ENCODE results near the gene NFIX.

Gene NFIX

DNA sequence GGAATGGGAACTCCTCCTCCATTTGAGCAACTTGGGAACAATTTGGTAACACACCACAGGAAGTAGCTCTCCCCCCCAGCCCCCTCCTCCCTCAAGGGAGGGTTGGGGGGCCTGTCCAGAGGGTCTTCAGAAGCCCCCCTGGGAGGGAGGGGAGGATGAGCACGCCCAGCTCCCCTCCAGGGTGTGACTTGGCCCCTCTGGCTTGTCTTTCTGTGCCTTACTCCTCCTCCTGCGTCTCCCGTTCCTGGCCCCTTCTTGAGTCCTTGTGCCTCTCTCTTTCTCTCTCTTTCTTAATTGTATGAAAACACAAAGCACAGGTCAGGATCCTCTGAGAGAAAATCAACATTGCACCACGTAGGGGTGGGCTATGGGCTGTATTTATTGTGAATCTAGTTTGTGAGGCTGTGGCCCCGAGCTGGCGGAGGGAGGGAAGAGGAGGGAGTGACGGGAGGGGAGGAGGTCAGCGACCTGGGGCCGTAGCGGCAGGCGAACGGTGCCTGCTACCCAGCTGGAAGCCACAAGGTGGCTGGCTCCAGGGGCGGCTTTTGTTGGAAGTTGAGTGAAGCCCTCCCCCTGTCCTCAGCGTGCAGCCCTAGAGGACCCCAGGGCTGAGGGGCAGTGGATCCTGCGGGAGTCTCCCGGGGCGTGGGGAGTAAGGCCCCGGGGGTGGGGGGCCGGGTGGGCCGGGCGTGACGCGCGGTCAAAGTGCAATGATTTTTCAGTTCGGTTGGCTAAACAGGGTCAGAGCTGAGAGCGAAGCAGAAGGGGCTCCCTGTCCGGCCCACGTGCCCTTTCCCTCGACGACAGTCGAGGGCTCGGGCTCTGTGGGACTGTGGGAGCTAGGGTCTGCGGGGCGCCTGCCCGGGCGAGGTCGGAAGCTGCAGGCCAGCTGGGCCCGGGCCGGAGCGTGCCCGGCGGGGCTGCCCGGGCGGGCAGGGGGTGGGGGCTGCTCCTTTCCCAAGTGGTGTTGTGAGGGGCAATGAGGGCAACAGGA lies 101.0 kb downstream of the NFIX start:
- Histone ChIP-seq H3K36me3 (ENCODE audit: insufficient read depth, low read length) (no peaks in the 10 kb centered on the region), H3K9me3 (ENCODE audit: control insufficient read depth, insufficient read depth, low read length) (no peaks in the 10 kb centered on the region), H3K4me1 (ENCODE audit: insufficient read depth, low read length) (peaks cover 15% of the 10 kb centered on the region), H3K9ac (ENCODE audit: low read depth, low read length) (peak overlapping the region; percentile 66)

DNA sequence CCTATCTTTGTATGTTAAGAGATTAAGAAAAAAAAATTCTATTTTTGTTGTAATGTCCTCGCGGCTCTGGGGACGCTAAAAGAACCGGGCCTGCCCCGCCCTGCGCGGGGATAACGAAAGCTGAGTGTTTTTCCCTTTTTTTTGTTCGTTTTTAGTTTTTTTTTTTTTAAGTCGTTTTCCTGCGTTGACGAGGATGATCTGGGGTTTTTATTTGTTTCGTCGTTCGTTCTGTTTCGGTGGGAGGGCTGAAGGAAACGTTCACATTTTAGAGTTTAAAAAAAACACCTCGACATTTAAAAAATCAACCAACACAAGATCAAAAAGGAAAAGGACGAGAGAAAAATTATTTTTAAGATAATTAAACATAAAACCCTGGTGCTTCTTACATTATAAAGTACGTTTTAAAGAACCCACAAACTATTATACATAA lies 101.8 kb downstream of the NFIX start:
- Histone ChIP-seq H3K9ac (ENCODE audit: low read depth, low read length) (peak overlapping the region; percentile 66; the same call in 1 of the 2 replicates), H3K36me3 (ENCODE audit: insufficient read depth, low read length) (no peaks in the 10 kb centered on the region), H3K4me1 (ENCODE audit: insufficient read depth, low read length) (peaks cover 7% of the 10 kb centered on the region), H3K9me3 (ENCODE audit: control insufficient read depth, insufficient read depth, low read length) (no peaks in the 10 kb centered on the region)

DNA sequence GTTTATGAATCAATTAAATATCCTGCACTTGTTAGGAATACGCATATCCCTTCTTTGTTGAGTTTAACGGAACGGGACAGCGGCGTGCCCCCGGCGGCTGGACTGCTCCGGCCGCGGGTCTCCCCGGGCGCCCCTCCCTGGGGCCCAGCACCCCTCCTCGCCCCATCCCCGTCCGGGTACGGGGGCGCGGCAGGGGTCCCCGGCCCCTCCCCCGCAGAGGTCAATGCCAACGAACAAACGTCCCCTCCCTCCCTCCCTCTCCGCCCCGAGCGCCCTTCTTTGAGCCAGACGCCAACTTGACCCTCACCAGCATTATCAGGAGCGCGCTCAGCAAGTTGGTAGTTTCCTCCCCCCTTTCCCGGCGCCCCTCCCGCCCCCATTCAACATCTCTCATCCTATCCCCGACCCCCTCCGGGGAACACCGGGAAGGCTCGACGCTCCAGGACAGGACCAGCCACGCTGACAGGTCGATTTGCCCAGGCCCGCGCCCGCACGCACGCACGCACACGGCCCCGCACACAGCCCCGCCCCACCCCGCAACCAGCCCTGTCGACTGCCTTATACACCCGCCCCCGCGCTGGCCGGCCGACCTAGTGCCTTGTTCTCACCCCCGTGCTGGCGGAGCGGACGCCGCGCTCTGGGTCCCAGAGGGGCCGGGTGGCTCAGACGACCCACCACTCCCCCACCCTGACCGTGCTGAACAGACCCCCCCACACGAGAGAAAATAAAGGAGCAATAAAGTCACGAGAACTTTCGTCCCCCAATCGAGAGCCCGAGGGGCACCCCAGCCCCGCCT lies 102.4 kb downstream of the NFIX start:
- no peaks in the 10 kb centered on the region for H3K36me3 ChIP-seq (ENCODE audit: insufficient read depth, low read length)
- no peaks in the 10 kb centered on the region for H3K9me3 ChIP-seq (ENCODE audit: control insufficient read depth, insufficient read depth, low read length)
- peaks cover 4% of the 10 kb centered on the region; the same call in 1 of the 2 replicates for H3K4me1 ChIP-seq (ENCODE audit: insufficient read depth, low read length)
- H3K9ac ChIP-seq (ENCODE audit: low read depth, low read length): no peak overlapping the region; the same call in 1 of the 2 replicates

DNA sequence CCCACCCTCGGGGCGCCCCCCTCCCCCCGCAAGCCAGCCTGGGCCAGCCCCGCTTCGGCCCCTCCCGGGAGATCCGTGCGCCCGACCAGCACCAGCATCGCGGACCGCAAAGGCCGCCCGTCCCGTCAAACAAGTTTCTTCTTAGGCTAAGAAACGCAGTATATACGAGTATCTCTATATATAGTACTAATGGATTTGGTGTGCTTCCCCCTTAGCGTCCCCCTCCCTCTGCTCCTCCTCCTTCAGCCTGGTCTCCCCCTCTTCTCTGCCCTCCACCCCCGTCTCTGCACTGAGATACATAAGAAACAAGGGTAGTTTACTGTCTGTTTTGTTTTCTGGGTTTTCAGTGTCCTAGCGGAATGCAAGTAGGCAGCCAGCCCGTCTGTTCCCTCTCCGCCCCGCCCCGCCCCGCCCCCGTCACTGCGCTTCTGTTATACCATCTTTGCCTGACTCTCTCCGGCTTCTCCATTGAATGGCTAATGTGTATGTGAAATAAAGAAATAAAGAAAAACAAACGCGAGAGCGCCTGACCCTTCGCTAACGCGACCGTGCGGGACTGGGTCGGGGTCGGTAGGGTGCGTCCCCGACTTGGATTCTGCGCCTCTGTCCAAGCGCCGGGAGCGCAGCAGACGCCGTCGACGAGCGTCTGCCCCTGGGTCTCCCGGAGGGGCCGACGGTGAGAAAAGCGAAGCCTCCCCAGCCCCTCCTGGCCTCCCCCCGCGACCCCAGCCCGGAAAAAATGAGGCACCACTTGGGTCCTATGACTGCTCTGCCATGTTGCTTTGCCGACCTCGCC lies 103.2 kb downstream of the NFIX start:
- H3K4me1 ChIP-seq (ENCODE audit: insufficient read depth, low read length): peaks cover 9% of the 10 kb centered on the region; the same call in 1 of the 2 replicates
- H3K36me3 ChIP-seq (ENCODE audit: insufficient read depth, low read length): no peaks in the 10 kb centered on the region
- H3K9ac ChIP-seq (ENCODE audit: low read depth, low read length): peak overlapping the region; percentile 54
- H3K9me3 ChIP-seq (ENCODE audit: control insufficient read depth, insufficient read depth, low read length): no peaks in the 10 kb centered on the region

DNA sequence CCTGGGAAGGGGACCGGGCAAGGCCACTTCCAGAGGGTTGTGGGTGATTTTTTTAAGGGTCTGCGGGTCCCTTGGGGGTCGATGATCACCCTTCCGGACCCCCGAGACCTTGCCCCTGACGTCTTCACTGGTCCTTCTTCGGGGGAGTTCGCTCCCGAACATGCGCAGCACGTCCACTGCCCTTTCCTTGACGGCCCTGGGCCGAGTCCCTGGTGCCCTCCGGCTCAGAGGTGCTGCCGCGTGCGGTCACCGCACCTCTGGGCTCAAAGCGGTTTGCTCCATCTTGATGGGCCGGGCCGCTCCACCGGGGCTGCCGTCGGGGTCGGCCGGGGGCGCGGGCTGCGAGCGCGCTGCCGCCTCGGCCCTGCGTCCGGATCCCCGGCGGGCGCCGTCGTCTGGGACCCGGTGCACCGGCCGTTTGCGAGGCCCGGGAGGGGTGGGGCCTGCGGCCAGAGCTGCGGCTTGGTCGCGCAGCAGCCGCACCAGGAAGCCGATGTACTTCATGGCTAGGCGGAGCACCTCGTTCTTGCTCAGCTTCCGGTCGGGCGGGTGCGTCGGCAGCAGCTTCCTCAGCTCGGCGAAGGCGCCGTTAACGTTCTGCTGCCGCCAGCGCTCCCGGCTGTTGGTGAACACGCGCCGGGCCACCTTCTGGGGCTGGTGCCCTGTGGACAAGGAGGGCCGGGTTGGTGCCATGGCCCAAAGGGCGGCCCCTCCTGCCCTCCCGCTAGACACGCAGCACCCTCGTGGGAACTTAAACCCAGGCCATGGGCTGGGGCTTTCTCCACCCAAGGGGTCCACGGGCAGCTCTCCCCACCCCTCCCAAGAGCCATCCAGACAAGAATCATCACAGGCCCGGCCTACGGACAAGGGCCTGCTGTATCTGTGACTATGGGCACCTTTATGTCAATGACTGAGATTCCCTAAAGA lies 104.1 kb downstream of the NFIX start:
- no peaks in the 10 kb centered on the region for H3K36me3 ChIP-seq (ENCODE audit: insufficient read depth, low read length)
- no peaks in the 10 kb centered on the region for H3K9me3 ChIP-seq (ENCODE audit: control insufficient read depth, insufficient read depth, low read length)
- peaks cover 9% of the 10 kb centered on the region; the same call in 1 of the 2 replicates for H3K4me1 ChIP-seq (ENCODE audit: insufficient read depth, low read length)
- H3K9ac ChIP-seq (ENCODE audit: low read depth, low read length): peak overlapping the region; percentile 54

DNA sequence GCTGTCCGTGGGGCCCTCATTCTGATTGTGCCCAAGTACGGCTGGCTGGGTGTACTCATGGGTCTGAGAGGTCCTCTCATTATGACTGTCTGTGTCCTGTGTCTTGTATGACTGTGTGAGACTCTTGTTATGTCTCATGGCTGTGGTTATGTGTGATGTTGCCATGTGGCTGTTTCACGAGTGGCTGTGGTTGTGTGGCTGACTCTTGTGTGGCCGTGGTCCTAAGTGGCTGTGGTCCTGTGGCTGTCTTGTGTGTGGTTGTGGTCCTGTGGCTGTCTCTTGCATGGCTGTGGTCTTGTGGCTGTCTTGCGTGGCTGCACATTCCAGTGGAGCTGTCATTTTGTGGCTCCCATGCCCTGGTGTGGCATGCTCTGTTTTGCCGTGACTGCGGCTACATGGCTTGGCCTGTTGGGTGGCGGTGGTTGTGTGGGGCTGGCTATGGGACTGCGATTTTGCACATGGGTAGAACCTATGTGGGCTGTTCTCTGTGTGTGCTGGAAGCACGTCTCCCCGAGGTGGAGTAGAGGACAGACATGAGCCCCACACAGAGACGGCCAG lies 104.8 kb downstream of the NFIX start:
- H3K36me3 ChIP-seq (ENCODE audit: insufficient read depth, low read length): no peaks in the 10 kb centered on the region
- H3K9ac ChIP-seq (ENCODE audit: low read depth, low read length): no peak overlapping the region
- peaks cover 9% of the 10 kb centered on the region; the same call in 1 of the 2 replicates for H3K4me1 ChIP-seq (ENCODE audit: insufficient read depth, low read length)
- H3K9me3 ChIP-seq (ENCODE audit: control insufficient read depth, insufficient read depth, low read length): no peaks in the 10 kb centered on the region

DNA sequence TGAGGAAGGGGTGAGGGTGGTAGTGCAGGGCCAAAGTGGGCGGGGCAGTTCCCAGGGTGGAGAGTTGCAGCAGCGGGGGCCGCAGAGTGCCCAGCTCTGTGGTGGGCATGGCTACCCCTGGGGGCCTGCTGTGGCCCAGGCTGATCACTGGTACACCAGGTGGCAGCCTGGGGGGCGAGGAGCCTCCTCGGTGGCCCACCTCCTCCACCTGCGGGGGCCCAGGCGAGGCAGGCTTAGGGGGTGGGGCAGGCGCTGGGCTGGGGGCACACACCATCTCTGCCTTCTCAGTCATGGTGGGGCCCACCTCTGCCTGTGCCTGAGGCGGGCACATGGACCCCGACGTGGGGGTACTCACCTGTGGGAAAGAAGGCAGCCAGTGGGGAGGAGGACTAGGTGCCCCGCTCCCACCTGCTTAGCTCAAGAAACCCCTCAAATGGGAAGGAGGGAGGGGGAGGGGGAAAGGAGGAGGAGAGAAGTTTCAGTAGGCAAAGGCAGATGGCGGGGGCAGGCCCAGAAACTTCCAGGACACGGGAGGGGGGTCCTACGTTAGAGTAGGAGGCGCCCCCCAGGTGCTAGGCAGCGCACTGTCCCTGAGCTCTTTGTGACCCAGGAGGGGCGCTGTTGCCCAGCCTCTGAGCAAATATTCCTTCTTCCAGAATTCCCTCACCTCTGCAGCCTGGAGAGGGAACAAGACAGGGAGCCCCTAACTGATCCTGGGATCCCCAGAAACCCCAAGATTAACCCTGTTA lies 105.7 kb downstream of the NFIX start:
- no peaks in the 10 kb centered on the region for H3K9me3 ChIP-seq (ENCODE audit: control insufficient read depth, insufficient read depth, low read length)
- H3K9ac ChIP-seq (ENCODE audit: low read depth, low read length): no peak overlapping the region
- H3K4me1 ChIP-seq (ENCODE audit: insufficient read depth, low read length): peaks cover 9% of the 10 kb centered on the region; the same call in 1 of the 2 replicates
- no peaks in the 10 kb centered on the region for H3K36me3 ChIP-seq (ENCODE audit: insufficient read depth, low read length)

DNA sequence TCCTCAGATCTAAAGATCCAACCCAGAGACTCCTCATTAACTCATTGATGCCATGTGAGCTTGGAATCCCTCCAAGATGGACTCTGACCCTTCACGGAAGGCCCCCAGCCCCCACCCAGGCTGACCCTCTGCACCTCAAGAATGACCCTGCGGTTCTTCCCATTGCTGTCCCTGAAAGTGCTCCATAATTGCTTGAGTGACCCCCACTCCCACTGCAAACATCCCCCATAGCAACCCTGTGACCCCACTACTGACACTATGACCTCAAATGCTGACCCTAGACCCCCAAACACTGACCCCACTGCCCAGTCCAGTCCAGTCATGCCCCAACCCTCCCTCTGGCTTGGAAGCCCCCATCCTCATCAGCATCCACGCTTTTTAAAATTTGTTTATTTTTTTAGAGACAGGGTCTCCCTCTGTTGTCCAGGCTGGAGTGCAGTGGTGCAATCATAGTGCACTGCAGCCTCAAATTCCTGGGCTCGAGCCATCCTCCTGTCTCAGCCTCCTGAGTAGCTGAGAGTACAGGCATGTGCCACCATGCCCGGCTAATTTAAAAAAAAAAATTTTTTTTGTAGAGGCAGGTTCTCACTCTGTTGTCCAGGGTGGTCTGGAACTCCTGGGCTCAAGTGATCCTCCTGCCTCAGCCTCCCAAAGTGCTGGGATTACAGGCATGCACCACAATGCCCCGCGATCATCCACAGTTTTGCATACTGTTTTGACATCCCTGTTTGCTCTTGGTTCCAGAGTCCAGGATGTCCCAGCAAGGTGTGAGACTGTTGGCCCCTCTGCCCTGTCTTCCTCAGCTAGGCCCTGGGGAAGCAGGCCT lies 106.5 kb downstream of the NFIX start:
- Histone ChIP-seq H3K36me3 (ENCODE audit: insufficient read depth, low read length) (no peaks in the 10 kb centered on the region), H3K9ac (ENCODE audit: low read depth, low read length) (peak overlapping the region; percentile 16; the same call in 1 of the 2 replicates), H3K9me3 (ENCODE audit: control insufficient read depth, insufficient read depth, low read length) (no peaks in the 10 kb centered on the region), H3K4me1 (ENCODE audit: insufficient read depth, low read length) (peaks cover 9% of the 10 kb centered on the region; the same call in 1 of the 2 replicates)

DNA sequence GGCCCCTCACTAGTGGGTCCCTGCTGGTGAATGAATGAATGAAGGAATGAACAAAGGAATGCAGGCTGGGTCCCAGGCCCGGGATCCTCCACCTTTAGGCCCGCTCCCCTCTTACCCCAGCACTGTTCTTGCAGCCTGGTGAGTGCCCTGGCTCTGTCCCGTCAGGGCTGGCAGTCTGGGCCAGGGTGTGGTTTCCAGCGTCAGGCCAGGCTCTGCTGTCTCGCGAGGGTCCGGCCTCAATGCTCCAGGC lies 107.1 kb downstream of the NFIX start:
- H3K36me3 ChIP-seq (ENCODE audit: insufficient read depth, low read length): peaks cover 2% of the 10 kb centered on the region
- no peaks in the 10 kb centered on the region for H3K9me3 ChIP-seq (ENCODE audit: control insufficient read depth, insufficient read depth, low read length)
- H3K9ac ChIP-seq (ENCODE audit: low read depth, low read length): peak overlapping the region; percentile 16; the same call in 1 of the 2 replicates
- H3K4me1 ChIP-seq (ENCODE audit: insufficient read depth, low read length): peaks cover 5% of the 10 kb centered on the region; the same call in 1 of the 2 replicates

DNA sequence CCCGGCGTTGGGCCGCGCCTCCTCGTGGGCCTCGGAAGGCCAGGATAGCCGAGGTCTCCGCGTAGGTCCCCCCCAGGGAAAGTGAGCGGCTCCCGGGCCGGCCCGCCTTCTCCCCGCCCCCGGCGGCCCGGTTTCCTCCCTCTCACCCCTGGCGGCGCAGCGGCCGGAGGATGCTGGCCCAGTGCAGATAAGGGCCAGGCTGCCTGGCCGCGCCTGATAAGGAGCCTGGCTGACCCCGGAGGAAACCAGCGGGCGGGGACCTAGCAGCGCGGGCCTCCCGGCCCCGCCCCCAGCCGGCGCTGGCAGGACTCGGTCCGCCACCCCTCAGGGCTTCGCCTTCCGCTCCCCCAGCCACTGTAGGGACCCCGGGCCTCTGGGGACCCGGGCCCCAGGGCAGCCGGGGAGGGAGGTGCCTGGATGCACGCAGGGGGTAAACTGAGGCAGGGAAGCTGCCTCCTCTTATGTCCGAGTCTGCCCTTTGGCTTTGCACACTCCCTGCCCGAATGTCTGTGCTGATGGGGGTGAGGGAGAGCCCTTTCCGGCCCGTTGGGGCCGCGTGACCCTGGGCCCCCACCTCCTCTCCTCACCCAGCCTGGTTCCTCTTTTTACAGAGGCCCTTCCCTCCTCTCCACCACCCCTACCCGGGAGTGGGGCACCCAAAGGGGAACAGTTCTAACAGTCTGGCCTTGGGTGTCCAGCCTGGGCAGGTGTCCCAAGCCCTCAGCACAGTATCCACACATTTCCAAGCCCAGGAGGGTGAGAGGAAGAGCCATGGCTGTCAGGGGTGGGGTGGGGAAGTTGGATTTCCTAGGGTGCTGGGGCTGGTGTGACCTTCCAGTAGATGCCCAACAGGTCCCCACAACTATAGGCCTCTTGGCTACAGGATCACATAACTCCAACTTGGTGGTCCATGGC lies 107.6 kb downstream of the NFIX start, which contains the start of gene LYL1:
LYL1 (minus strand) TSS at position 193 of the 915 bp plus-strand sequence. CDS start 1,687 bp downstream, outside the sequence.
- H3K4me1 ChIP-seq (ENCODE audit: insufficient read depth, low read length): peaks cover 5% of the 10 kb centered on the region; the same call in 1 of the 2 replicates
- no peaks in the 10 kb centered on the region for H3K9me3 ChIP-seq (ENCODE audit: control insufficient read depth, insufficient read depth, low read length)
- H3K36me3 ChIP-seq (ENCODE audit: insufficient read depth, low read length): peaks cover 5% of the 10 kb centered on the region
- peak within 1 kb of the TSS; percentile 16 for H3K9ac ChIP-seq (ENCODE audit: low read depth, low read length)
